Natural killer cell treated with Interleukin-12 subunit alpha and Interleukin-12 subunit beta and Interleukin-15 and Interleukin-18, amount 100 ng/mL, for 72 hours (primary cell): ENCODE results near the gene TYMS. TPM values are rescaled to one million over a fixed set of nuclear protein-coding genes. Genes with fewer than 3 reads are reported as not detected.

Source experiments
- ATAC-seq, 2 donors: fragments of 150-1000 bp; cut with Tn5 transposase in 1 of 2; sonication (Bioruptor Pico), chemical (Tn5 transposase) in 1 of 2; 2 replicates each; pipeline ENCODE4 v1.10.0; 2021
- DNase-seq: peaks from one replicate; pipeline ENCODE4 v3.0.0; 2022; ENCODE audit warnings: low spot score
- H3K27ac Mint-ChIP-seq, 2 donors: 1 replicate in 1 of 2; 2 replicates in 1 of 2; pipeline ENCODE4 v1.8.0; 2022; ENCODE audit warnings: mixed read lengths in 2 of 2, mild to moderate bottlenecking in 1 of 2, moderate library complexity in 1 of 2
- H3K27me3 Mint-ChIP-seq, 2 donors: 1 replicate in 1 of 2; 2 replicates in 1 of 2; pipeline ENCODE4 v1.8.0; 2022; ENCODE audit warnings: mixed read lengths in 2 of 2
- H3K36me3 Mint-ChIP-seq: one replicate; pipeline ENCODE4 v1.8.0; 2022; ENCODE audit warnings: mixed read lengths
- H3K4me1 Mint-ChIP-seq, 2 donors: 1 replicate in 1 of 2; 2 replicates in 1 of 2; pipeline ENCODE4 v1.8.0; 2022; ENCODE audit warnings: low read depth in 2 of 2, mixed read lengths in 2 of 2, mild to moderate bottlenecking in 1 of 2
- H3K4me3 Mint-ChIP-seq: one replicate; pipeline ENCODE4 v1.8.0; 2022; ENCODE audit warnings: mixed read lengths
- H3K9me3 Mint-ChIP-seq: 2 replicates; pipeline ENCODE4 v1.8.0; 2022; ENCODE audit warnings: mixed read lengths
- total RNA-seq, 2 donors: library from RNA; stranded (reverse); gene quantifications; one replicate each; pipeline ENCODE4 v1.2.3, GENCODE V29; 2022

Gene TYMS
- total RNA-seq, 2 donors from 2014 or later: 180 to 276 TPM

GRCh38 chr18:715626-716025 is 58.2 kb downstream of the TYMS start:
- Mint-ChIP-seq H3K36me3 (peaks cover 5% of the 10 kb centered on the region), H3K27ac (peak overlapping the region; percentile 53 to 94), H3K27me3 (no peaks in the 10 kb centered on the region), H3K9me3 (no peaks in the 10 kb centered on the region), H3K4me3 (peak overlapping the region; percentile 72), H3K4me1 (peaks cover 23 to 33% of the 10 kb centered on the region in 2 donors)
- ATAC-seq (peak in 1 of 2 donors; percentile 67), DNase-seq (no peak)

GRCh38 chr18:717003-717402 is 59.5 kb downstream of the TYMS start:
- no peak overlapping the region for H3K4me3 Mint-ChIP-seq

More at GRCh38 chr18:717003-717402, 59.5 kb downstream of the TYMS start:
- Mint-ChIP-seq H3K36me3 (no peaks in the 10 kb centered on the region), H3K27me3 (no peaks in the 10 kb centered on the region), H3K9me3 (no peaks in the 10 kb centered on the region), H3K4me1 (peaks cover 17 to 24% of the 10 kb centered on the region in 2 donors), H3K27ac (peak overlapping the region in 1 of 2 donors; percentile 94)
- ATAC-seq (no peak), DNase-seq (no peak)

Other genes starting within 250 kb of the TYMS start
- not detected for gene COLEC12, start 157.0 kb upstream of the TYMS start, total RNA-seq
- not detected for gene CETN1, start 77.3 kb upstream of the TYMS start, total RNA-seq
- not detected for gene CLUL1, start 60.7 kb upstream of the TYMS start, total RNA-seq
- 100 to 1,000 TPM in 1 of 2 donors, 10 to 100 TPM in 1; 48.7 to 187 TPM for gene ENOSF1, start 55.0 kb downstream of the TYMS start, total RNA-seq
- gene YES1, start 154.6 kb downstream of the TYMS start, total RNA-seq: 10 to 100 TPM; 30.8 to 33.3 TPM
- under 1 TPM in 1 of 2 donors, not detected in 1; 0.31 TPM for gene ADCYAP1, start 247.2 kb downstream of the TYMS start, total RNA-seq